ENCODE results near the gene MAP4K4.
"Not testable (repeated sequence)": the region's sequence is repeated elsewhere in the genome, so short reads cannot be mapped to it uniquely, and the experiment has no call there.

The MAP4K4 gene

DNA sequence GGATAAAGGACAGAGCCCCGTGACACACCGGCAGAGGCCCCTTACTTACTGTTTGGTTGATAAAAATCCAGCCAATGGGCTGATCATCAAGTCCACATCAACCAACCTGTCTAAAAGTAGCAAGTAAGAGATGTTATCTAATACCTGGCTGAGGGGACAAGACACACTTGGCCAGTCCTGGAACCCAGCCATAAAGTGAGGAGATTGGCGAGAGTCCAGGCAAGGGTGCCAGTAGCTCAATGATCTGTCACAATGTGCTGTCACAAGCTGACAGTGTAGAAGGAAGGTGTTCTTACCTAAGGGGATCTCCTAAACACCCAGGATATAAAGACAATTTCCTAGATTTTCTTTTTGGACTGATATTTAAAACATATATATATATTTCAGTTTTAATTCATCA, 232.5 kb downstream of the MAP4K4 start:
- Mint-ChIP-seq H3K4me1 (peaks cover 7% of the 10 kb centered on the region), H3K27me3 (peaks cover 14% of the 10 kb centered on the region), H3K27ac (no peak overlapping the region), H3K4me3 (no peak overlapping the region), H3K9me3 (peaks cover 22% of the 10 kb centered on the region), H3K36me3 (peaks cover 22% of the 10 kb centered on the region)
- no peak for ATAC-seq

- peaks cover 16% of the 10 kb centered on the region for H3K36me3 Mint-ChIP-seq
- H3K27me3 Mint-ChIP-seq = peaks cover 14% of the 10 kb centered on the region
- H3K4me1 Mint-ChIP-seq = peaks cover 7% of the 10 kb centered on the region
- H3K4me3 Mint-ChIP-seq = no peak overlapping the region
- no peak overlapping the region for H3K27ac Mint-ChIP-seq
- no peak for ATAC-seq
- peaks cover 17% of the 10 kb centered on the region for H3K9me3 Mint-ChIP-seq
Measured at GRCh38 chr2:101930847-101931246, 233.3 kb downstream of the MAP4K4 start.

GRCh38 chr2:101931402-101931801, 233.9 kb downstream of the MAP4K4 start:
- Mint-ChIP-seq H3K27ac (no peak overlapping the region), H3K36me3 (peaks cover 14% of the 10 kb centered on the region), H3K4me3 (no peak overlapping the region), H3K4me1 (peaks cover 7% of the 10 kb centered on the region), H3K27me3 (peaks cover 14% of the 10 kb centered on the region), H3K9me3 (peaks cover 14% of the 10 kb centered on the region)
- no peak for ATAC-seq

DNA sequence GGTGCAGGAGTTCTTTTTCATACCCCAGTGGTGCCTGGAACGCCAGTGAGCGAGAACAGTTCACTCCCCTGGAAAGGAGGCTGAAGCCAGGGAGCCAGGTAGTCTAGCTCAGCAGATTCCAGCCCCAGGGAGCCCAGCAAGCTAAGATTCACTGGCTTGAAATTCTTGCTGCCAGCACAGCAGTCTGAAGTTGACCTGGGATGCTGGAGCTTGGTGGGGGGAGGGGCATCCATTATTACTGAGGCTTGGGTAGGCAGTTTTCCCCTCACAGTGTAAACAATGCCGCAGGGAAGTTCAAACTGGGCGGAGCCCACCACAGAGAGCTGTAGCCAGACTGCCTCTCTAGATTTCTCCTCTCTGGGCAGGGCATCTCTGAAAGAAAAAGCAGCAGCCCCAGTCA, 238.3 kb downstream of the MAP4K4 start:
- H3K4me1 Mint-ChIP-seq, H3K36me3 Mint-ChIP-seq, H3K4me3 Mint-ChIP-seq, ATAC-seq, H3K27ac Mint-ChIP-seq: not testable (repeated sequence)
- Mint-ChIP-seq H3K27me3 (peaks cover 14% of the 10 kb centered on the region), H3K9me3 (peaks cover 21% of the 10 kb centered on the region)

DNA sequence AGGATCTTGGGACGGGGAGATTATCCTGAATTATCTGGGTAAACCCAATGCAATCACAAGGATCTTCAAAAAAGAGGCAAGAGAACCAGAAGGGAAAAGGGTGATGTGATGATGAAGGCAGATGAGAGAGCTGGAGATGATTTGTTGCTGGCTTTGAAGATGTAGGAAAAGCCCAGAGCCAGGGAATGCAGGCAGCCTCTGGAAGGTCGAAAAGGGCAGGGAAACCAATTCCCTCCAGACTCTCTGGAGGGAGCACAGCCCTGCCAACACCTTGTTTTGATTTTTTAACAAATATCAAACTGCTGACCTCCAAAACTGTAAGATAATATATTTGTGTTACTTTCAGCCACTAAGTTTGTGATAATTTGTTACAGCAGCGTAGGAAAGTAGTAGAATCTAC, 245.3 kb downstream of the MAP4K4 start:
- H3K4me1 Mint-ChIP-seq = no peaks in the 10 kb centered on the region
- peaks cover 2% of the 10 kb centered on the region for H3K36me3 Mint-ChIP-seq
- no peaks in the 10 kb centered on the region for H3K27me3 Mint-ChIP-seq
- no peak for ATAC-seq
- H3K27ac Mint-ChIP-seq = no peak overlapping the region
- no peak overlapping the region for H3K4me3 Mint-ChIP-seq
- H3K9me3 Mint-ChIP-seq = peaks cover 10% of the 10 kb centered on the region
